ENCODE data around the gene NXPH1. TPM values are rescaled to one million over a fixed set of nuclear protein-coding genes. Genes with fewer than 3 reads are reported as not detected.

The NXPH1 gene
- total and polyA plus RNA-seq, 9 of the 15 experiments (the other 6 are each of a cell fraction or from before 2014, with no cell fraction given), result 0.16 TPM; not detected in 8

- no TSS peak for BruUV-seq (replicated peaks)
- FAIRE-seq (peak; percentile 15), ATAC-seq (no peak), DNase-seq (ENCODE audit: extremely low read depth in 1 of 4, low spot score in 3 of 4) (no peak)
- H3K4me1 ChIP-seq (replicated peaks in 1 of 2; ENCODE audit: control insufficient read depth in 2 of 2, insufficient read depth in 2 of 2, low read length in 2 of 2), result no peaks in the 10 kb centered on the region; a peak in 2 of 5 replicates
- H3K36me3 ChIP-seq (ENCODE audit: control insufficient read depth, insufficient read depth, low read length), result no peaks in the 10 kb centered on the region; the same call in 2 of the 3 replicates
- H4K20me1 ChIP-seq (replicated peaks; ENCODE audit: control insufficient read depth, insufficient read depth, low read length), result no peaks in the 10 kb centered on the region
- H2AFZ ChIP-seq (ENCODE audit: low read depth, low read length), result no peak overlapping the region
- intact Hi-C loops (cut with micrococcal nuclease) (no loop called here), in situ Hi-C loops (cut with MboI) (loop anchor here (5.0 kb wide), 1 partner anchor 46 kb away; no protein-coding TSS in a partner anchor)
- H3K79me2 ChIP-seq (ENCODE audit: control insufficient read depth, insufficient read depth, low read length), result peaks cover 28% of the 10 kb centered on the region
- POLR2A ChIA-PET, result interaction anchor here (0.7 to 1.9 kb wide), 2 partner anchors 12 to 67 kb away, joined by 3 to 9 read pairs; no protein-coding TSS in a partner anchor
- no peak overlapping the region for H3K4me2 ChIP-seq (ENCODE audit: insufficient read depth, low read length)
- TF ChIP-seq ELF1 (tag; IDR thresholded peaks at IDR 0.05), result no peak
- no peak for TF ChIP-seq CREM (IDR thresholded peaks at IDR 0.05; ENCODE audit: low read depth)
- no peak for TF ChIP-seq U2AF2 (optimal IDR thresholded peaks at IDR 0.05; ENCODE audit: low read depth, low read length)
- no peaks in the 10 kb centered on the region for H3K9me1 ChIP-seq (ENCODE audit: control insufficient read depth, insufficient read depth, low read length)
- H3K27me3 ChIP-seq (ENCODE audit: control insufficient read depth in 2 of 2, insufficient read depth in 2 of 2, low read length in 2 of 2), result no peaks in the 10 kb centered on the region
- no peak overlapping the region for H3K4me3 ChIP-seq
- no peaks in the 10 kb centered on the region; the same call in 1 of the 2 replicates for H3K9me3 ChIP-seq (replicated peaks; ENCODE audit: control insufficient read depth, insufficient read depth, low read depth, low read length)
- CTCF ChIA-PET (ENCODE audit: low intra/inter-chr PET ratio), result no interaction called here
- H3K27ac ChIP-seq (ENCODE audit: extremely low read depth, low read depth, low read length), result no peak overlapping the region; the same call in 2 of the 3 replicates
- H3K9ac ChIP-seq (ENCODE audit: insufficient read depth in 1 of 2, low read depth in 2 of 2, low read length in 2 of 2), result no peak overlapping the region
These were observed 347.8 kb downstream of the NXPH1 start for GRCh38 chr7:8781166-8781565.

DNA sequence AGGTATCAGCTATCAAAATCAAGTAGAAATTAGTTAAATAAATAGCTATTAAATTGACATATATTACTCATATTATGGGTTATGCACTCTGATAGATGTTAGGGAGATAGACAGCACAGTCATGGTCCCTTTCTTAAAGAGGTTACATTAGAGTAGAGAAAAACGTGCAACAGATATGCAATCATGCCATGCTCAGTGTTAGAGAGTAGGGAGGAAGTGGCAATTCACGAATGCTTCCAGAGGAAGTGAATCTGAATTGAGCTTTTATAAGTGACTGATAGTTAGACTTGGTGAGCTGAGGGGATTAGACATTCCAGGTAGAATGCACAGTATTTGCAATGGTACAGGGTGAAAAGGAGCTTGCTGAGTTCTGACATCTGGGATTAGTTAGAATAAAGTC is 349.8 kb downstream of the NXPH1 start:
- ATAC-seq (peak; percentile 60), FAIRE-seq (no peak), DNase-seq (ENCODE audit: extremely low read depth in 1 of 4, low spot score in 3 of 4) (no peak)
- H3K36me3 ChIP-seq (ENCODE audit: control insufficient read depth, insufficient read depth, low read length), result no peaks in the 10 kb centered on the region; the same call in 2 of the 3 replicates
- H3K4me3 ChIP-seq, result no peak overlapping the region
- no peaks in the 10 kb centered on the region for H3K9me3 ChIP-seq (replicated peaks; ENCODE audit: control insufficient read depth, insufficient read depth, low read depth, low read length)
- intact Hi-C loops (cut with micrococcal nuclease), result no loop called here
- H4K20me1 ChIP-seq (replicated peaks; ENCODE audit: control insufficient read depth, insufficient read depth, low read length), result no peaks in the 10 kb centered on the region
- POLR2A ChIA-PET, result interaction anchor here (0.6 to 1.4 kb wide), 4 partner anchors 10 to 880 kb away, joined by 3 to 5 read pairs (median 3); no protein-coding TSS in a partner anchor
- H3K9me1 ChIP-seq (ENCODE audit: control insufficient read depth, insufficient read depth, low read length), result no peaks in the 10 kb centered on the region
- BruUV-seq (replicated peaks), result no TSS peak
- H3K27me3 ChIP-seq (ENCODE audit: control insufficient read depth in 2 of 2, insufficient read depth in 2 of 2, low read length in 2 of 2), result no peaks in the 10 kb centered on the region
- peaks cover 10% of the 10 kb centered on the region; the same call in 2 of the 3 replicates for H3K79me2 ChIP-seq (ENCODE audit: control insufficient read depth, insufficient read depth, low read length)
- H3K4me1 ChIP-seq (replicated peaks in 1 of 2; ENCODE audit: control insufficient read depth in 2 of 2, insufficient read depth in 2 of 2, low read length in 2 of 2), result no peaks in the 10 kb centered on the region; a peak in 2 of 5 replicates
- H3K27ac ChIP-seq (ENCODE audit: extremely low read depth, low read depth, low read length), result no peak overlapping the region
- 3% methylated on average over 2 of the region's 2 CpGs for whole genome bisulfite sequencing (ENCODE audit: insufficient coverage, low coverage, missing lambda C conversion rate)
- CTCF ChIA-PET (ENCODE audit: low intra/inter-chr PET ratio), result no interaction called here
- H3K9ac ChIP-seq (ENCODE audit: insufficient read depth in 1 of 2, low read depth in 2 of 2, low read length in 2 of 2), result no peak overlapping the region
- H2AFZ ChIP-seq (ENCODE audit: low read depth, low read length), result peak overlapping the region; percentile 5; the same call in 1 of the 2 replicates
- in situ Hi-C loops (cut with MboI), result loop anchor here (5.0 kb wide), 1 partner anchor 44 kb away; no protein-coding TSS in a partner anchor
- H3K4me2 ChIP-seq (ENCODE audit: insufficient read depth, low read length), result no peak overlapping the region
- TF ChIP-seq ETS1 (conservative IDR thresholded peaks at IDR 0.05; ENCODE audit: control insufficient read depth, low read depth, low read length) (no peak), ZNF707 (CRISPR knock-in tag; conservative IDR thresholded peaks at IDR 0.05) (no peak), ZNF134 (CRISPR knock-in tag; conservative IDR thresholded peaks at IDR 0.05) (no peak), ARID2 (IDR thresholded peaks at IDR 0.05) (no peak), ZBTB34 (CRISPR knock-in tag; IDR thresholded peaks at IDR 0.05) (no peak), SPI1 (IDR thresholded peaks at IDR 0.05; ENCODE audit: borderline replicate concordance, low read depth, low read length) (peak; percentile 74; the same call in 1 of the 2 replicates), ETV6 (IDR thresholded peaks at IDR 0.05; ENCODE audit: borderline replicate concordance in 1 of 2, low read depth in 2 of 2, low read length in 1 of 2) (no peak), ETV6 (CRISPR knock-in tag; IDR thresholded peaks at IDR 0.05; ENCODE audit: borderline replicate concordance) (no peak)
